AG09309 (cell line): ENCODE results near the gene NEK1.
A peak's percentile ranks its signal among the peaks of the same experiment; 100 is the strongest.

Experiments used
- DNase-seq: peaks from one replicate; pipeline ENCODE4 v3.0.0-alpha.2; 2010; ENCODE audit warnings: low read depth
- H3K4me3 ChIP-seq: 2 replicates; pipeline ENCODE4 v1.5.1; 2011; ENCODE audit warnings: mild to moderate bottlenecking, low read depth, low read length, moderate library complexity; ENCODE audit not compliant: control insufficient read depth
- TF ChIP-seq, protein P1 (sequence below): IDR thresholded peaks from 2 replicates; pipeline ENCODE4 v1.5.1; 2011; ENCODE audit warnings: mild to moderate bottlenecking, low read depth, low read length, inconsistent platforms; ENCODE audit not compliant: insufficient read depth, control insufficient read depth; ENCODE audit errors: missing control alignments

Gene NEK1

DNA sequence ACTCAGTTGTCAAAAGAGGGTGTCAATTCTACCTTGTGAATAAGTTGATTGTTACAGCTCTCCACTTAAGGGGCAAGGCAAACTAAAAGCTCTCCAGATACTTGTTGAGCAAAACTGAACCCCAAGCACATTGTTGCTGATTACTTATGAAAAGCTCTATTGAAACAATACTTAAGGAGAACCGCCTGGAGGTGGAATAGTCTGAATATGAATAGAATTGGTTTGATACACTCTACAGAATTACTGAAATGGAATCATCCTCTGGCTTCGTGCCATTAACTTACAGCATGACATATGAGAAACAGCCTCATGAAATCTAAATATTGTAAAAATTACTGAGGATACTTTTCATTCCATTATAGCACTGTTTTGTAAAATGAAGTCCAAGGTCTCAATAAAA is 214.6 kb downstream of the NEK1 start:
- DNase-seq = no peak
- no peak overlapping the region for H3K4me3 ChIP-seq
- TF ChIP-seq, protein P1, sequence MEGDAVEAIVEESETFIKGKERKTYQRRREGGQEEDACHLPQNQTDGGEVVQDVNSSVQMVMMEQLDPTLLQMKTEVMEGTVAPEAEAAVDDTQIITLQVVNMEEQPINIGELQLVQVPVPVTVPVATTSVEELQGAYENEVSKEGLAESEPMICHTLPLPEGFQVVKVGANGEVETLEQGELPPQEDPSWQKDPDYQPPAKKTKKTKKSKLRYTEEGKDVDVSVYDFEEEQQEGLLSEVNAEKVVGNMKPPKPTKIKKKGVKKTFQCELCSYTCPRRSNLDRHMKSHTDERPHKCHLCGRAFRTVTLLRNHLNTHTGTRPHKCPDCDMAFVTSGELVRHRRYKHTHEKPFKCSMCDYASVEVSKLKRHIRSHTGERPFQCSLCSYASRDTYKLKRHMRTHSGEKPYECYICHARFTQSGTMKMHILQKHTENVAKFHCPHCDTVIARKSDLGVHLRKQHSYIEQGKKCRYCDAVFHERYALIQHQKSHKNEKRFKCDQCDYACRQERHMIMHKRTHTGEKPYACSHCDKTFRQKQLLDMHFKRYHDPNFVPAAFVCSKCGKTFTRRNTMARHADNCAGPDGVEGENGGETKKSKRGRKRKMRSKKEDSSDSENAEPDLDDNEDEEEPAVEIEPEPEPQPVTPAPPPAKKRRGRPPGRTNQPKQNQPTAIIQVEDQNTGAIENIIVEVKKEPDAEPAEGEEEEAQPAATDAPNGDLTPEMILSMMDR = no peak

DNA sequence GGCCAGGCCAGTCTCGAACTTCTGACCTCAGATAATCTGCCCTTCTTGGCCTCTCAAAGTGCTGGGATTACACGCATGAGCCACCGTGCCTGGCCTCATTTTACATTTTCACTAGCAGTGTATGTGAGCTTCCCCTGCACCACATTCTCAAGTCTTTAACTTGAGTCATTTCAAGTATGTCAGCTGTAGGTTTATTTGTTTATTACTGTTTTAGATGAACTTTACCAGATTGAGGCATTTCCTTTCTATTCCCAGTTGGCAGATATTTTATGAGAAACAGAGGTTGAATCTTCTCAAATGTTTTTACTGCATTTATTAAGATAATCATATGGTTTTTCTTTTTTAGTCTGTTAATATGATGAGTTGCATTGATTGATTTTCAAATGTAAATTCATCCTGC is 227.0 kb downstream of the NEK1 start:
- H3K4me3 ChIP-seq = no peak overlapping the region
- DNase-seq = no peak
- TF ChIP-seq, protein P1 = no peak

DNA sequence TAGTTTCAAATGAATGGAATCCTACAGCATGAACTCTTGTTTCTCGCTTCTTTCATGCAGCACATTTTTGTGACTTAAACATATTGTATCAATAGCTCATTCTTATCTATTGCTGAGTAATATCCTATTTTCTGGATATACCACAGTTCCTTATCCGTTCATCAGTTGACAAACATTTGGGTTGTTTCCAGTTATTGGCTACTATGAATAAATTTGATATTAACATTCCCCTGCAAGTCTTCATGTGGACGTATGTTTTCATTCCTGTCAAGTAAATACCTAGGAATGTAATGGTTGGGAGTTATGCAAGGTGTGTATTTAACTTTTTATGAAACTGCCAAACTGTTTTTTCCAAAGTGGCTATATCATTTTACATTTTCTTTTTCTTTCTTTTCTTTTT is 227.6 kb downstream of the NEK1 start:
- TF ChIP-seq, protein P1 = no peak
- DNase-seq = no peak

DNA sequence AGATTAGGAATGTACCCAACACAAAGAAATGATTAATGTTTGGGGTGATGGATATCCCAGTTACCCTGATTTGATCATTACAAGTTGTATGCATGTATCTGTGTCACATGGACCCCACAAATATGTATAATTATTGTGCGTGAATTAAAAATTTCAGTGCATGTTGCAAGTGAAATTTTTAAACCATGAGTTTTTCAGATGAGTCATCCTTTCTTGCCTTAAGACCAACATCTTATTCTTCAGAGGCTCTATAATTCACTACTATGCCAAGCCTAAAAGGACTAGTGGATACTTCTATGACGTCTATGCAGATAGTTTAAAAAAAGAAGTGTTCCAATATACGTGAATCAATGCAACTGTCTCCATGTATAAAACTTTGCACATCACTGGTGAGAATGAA is 228.7 kb downstream of the NEK1 start:
- DNase-seq = peak; percentile 94
- no peak overlapping the region for H3K4me3 ChIP-seq
- TF ChIP-seq, protein P1 = no peak

More for the DNA sequence above, 227.6 kb downstream of the NEK1 start:
- no peak overlapping the region for H3K4me3 ChIP-seq

DNA sequence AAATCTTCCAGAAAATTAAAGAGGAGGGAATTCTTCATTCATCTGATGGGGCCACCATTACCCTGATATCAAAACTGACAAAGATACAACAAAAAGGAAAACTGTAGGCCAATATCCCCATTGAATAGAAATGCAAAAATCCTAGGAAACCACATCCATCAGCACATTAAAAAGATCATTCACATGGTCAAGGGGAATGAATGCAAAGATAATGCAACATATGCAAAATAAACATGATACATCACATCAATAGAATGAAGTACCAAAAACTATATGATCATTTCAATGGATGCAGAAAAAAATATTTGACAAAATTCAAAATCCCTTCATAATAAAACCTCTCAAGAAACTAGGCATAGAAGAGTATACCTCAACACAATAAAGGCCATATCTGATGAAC is 232.7 kb downstream of the NEK1 start:
- no peak for DNase-seq
- TF ChIP-seq, protein P1 = no peak
- H3K4me3 ChIP-seq = no peak overlapping the region

DNA sequence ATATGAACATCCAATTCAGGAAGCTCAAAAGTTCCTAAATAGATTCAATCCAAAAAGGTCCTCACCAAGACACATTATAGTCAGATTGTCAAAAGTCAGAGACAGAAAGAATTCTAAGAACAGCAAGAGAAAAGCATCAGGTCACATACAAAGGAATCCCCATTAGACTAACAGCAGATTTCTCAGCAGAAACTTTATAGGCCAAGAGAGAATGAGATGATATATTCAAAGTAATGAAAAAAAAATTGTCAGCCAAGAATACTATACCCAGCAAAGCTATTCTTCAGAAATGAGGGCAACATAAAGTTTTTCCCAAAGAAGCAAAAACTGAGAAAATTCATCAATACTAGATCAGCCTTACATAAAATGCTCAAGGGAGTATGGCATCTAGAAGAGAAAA is 235.0 kb downstream of the NEK1 start:
- H3K4me3 ChIP-seq = no peak overlapping the region
- no peak for DNase-seq
- TF ChIP-seq, protein P1 = no peak

DNA sequence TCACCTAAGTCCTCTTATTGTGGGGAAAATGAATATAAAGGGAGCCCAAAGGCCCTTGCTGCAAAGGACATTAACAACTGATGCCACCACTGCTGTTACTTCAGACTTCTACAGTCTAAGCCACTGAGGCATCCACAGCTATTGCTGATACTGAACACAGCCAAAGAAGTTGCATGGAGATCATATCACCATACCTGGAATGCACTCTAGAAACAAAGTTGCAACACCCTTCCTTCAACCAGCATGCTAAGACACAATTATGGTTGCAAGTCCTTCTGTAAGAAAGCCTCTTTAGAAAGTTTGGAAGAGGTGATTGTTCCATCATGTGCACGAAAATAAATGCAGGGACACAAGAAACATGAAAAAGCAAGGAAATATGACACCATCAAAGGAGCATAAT is 236.0 kb downstream of the NEK1 start:
- DNase-seq = no peak
- H3K4me3 ChIP-seq = no peak overlapping the region
- TF ChIP-seq, protein P1 = no peak
